ENCODE measurements around the gene VEPH1. TPM values are rescaled to one million over a fixed set of nuclear protein-coding genes. Genes with fewer than 3 reads are reported as not detected.

VEPH1 gene
- polyA plus RNA-seq, 1 of the 3 experiments (the other 2 are of a cell fraction) = 6.0 TPM

GRCh38 chr3:157381606-157382005, 121.6 kb downstream of the VEPH1 start:
- H3F3A ChIP-seq (replicated peaks; ENCODE audit: insufficient read depth) = no peaks in the 10 kb centered on the region
- H3K36me3 ChIP-seq (replicated peaks in 1 of 2; ENCODE audit: control insufficient read depth in 1 of 2, insufficient read depth in 2 of 2, low read length in 1 of 2) = no peaks in the 10 kb centered on the region
- no peaks in the 10 kb centered on the region for H3K79me2 ChIP-seq (ENCODE audit: insufficient read depth)
- DNase-seq = no peak
- H3K4me1 ChIP-seq (ENCODE audit: control insufficient read depth in 1 of 2, insufficient read depth in 2 of 2, low read depth in 1 of 2, low read length in 1 of 2) = peaks cover 3 to 15% of the 10 kb centered on the region in 2 experiments; a peak in 3 of 4 replicates
- POLR2A ChIA-PET = no interaction called here
- WGBS (ENCODE audit: low lambda C conversion rate) = 89% methylated on average over 4 of the region's 4 CpGs
- no peaks in the 10 kb centered on the region for H3K27me3 ChIP-seq (ENCODE audit: insufficient read depth)
- H3K27ac ChIP-seq (ENCODE audit: low read depth in 2 of 2, low read length in 1 of 2) = no peak overlapping the region
- no peak overlapping the region for H2AFZ ChIP-seq (ENCODE audit: low read depth)
- H3K9me3 ChIP-seq = no peaks in the 10 kb centered on the region
- no peaks in the 10 kb centered on the region for H4K20me1 ChIP-seq (ENCODE audit: insufficient read depth)
- no peak overlapping the region for H3K9ac ChIP-seq
- no peak overlapping the region for H3K4me2 ChIP-seq
- no peaks in the 10 kb centered on the region for H3K9me2 ChIP-seq
- no peak overlapping the region for H3K4me3 ChIP-seq (ENCODE audit: low read depth in 2 of 2, low read length in 1 of 2)
- CTCF ChIA-PET = interaction anchor here (1.0 to 1.7 kb wide), 3 partner anchors 20 to 177 kb away, joined by 3 to 4 read pairs (median 3); no protein-coding TSS in a partner anchor
- TF ChIP-seq RAD21 (IDR thresholded peaks at IDR 0.05; ENCODE audit: low read length) (no peak), MEF2A (IDR thresholded peaks at IDR 0.05; ENCODE audit: borderline replicate concordance, low read depth) (no peak), PBX3 (IDR thresholded peaks at IDR 0.05) (no peak), IRF3 (IDR thresholded peaks at IDR 0.05; ENCODE audit: low read depth, low read length) (no peak), NFIC (IDR thresholded peaks at IDR 0.05; ENCODE audit: borderline replicate concordance) (no peak), YY1 (IDR thresholded peaks at IDR 0.05; ENCODE audit: low read depth) (no peak), ELF1 (IDR thresholded peaks at IDR 0.05) (no peak)

- Histone ChIP-seq H3K4me3 (ENCODE audit: low read depth in 2 of 2, low read length in 1 of 2) (no peak overlapping the region), H3K79me2 (ENCODE audit: insufficient read depth) (no peaks in the 10 kb centered on the region), H3K9me2 (no peaks in the 10 kb centered on the region), H2AFZ (ENCODE audit: low read depth) (no peak overlapping the region), H3K4me1 (ENCODE audit: control insufficient read depth in 1 of 2, insufficient read depth in 2 of 2, low read depth in 1 of 2, low read length in 1 of 2) (peaks cover 10 to 18% of the 10 kb centered on the region in 2 experiments), H3F3A (replicated peaks; ENCODE audit: insufficient read depth) (peaks cover 10% of the 10 kb centered on the region), H3K4me2 (no peak overlapping the region), H3K9ac (no peak overlapping the region), H3K36me3 (replicated peaks in 1 of 2; ENCODE audit: control insufficient read depth in 1 of 2, insufficient read depth in 2 of 2, low read length in 1 of 2) (no peaks in the 10 kb centered on the region), H3K27me3 (ENCODE audit: insufficient read depth) (no peaks in the 10 kb centered on the region), H3K9me3 (no peaks in the 10 kb centered on the region), H3K27ac (ENCODE audit: low read depth in 2 of 2, low read length in 1 of 2) (no peak overlapping the region), H4K20me1 (ENCODE audit: insufficient read depth) (no peaks in the 10 kb centered on the region)
- POLR2A ChIA-PET = no interaction called here
- TF ChIP-seq EP300 (IDR thresholded peaks at IDR 0.05; ENCODE audit: borderline replicate concordance in 1 of 2, low read depth in 1 of 2, low read length in 1 of 2) (no peak), NFIC (IDR thresholded peaks at IDR 0.05; ENCODE audit: borderline replicate concordance) (no peak), TCF12 (IDR thresholded peaks at IDR 0.05) (no peak), JUND (IDR thresholded peaks at IDR 0.05) (no peak), MEF2A (IDR thresholded peaks at IDR 0.05; ENCODE audit: borderline replicate concordance, low read depth) (no peak), REST (IDR thresholded peaks at IDR 0.05; ENCODE audit: low read depth, low read length) (no peak), SMC3 (IDR thresholded peaks at IDR 0.05; ENCODE audit: low read depth, low read length) (no peak)
- WGBS (ENCODE audit: low lambda C conversion rate) = 73% methylated on average over 1 of the region's 1 CpG
- CTCF ChIA-PET = interaction anchor here (1.0 kb wide), 1 partner anchor 242 kb away, joined by 3 read pairs; no protein-coding TSS in a partner anchor
- no peak for DNase-seq
Measured at GRCh38 chr3:157379525-157380140, 123.6 kb downstream of the VEPH1 start.

Measured in SK-N-SH (cell line).